HG03354 (cell line): ENCODE measurements around the gene CES5A.
"Not testable (repeated sequence)": the region's sequence is repeated elsewhere in the genome, so short reads cannot be mapped to it uniquely, and the experiment has no call there.

Source experiments
- ATAC-seq: cut with Tn5 transposase; IDR thresholded peaks from one replicate; pipeline ENCODE4 v1.9.1; 2021; ENCODE audit warnings: mild to moderate bottlenecking; ENCODE audit not compliant: unreplicated experiment, poor library complexity, severe bottlenecking

CES5A gene, protein sequence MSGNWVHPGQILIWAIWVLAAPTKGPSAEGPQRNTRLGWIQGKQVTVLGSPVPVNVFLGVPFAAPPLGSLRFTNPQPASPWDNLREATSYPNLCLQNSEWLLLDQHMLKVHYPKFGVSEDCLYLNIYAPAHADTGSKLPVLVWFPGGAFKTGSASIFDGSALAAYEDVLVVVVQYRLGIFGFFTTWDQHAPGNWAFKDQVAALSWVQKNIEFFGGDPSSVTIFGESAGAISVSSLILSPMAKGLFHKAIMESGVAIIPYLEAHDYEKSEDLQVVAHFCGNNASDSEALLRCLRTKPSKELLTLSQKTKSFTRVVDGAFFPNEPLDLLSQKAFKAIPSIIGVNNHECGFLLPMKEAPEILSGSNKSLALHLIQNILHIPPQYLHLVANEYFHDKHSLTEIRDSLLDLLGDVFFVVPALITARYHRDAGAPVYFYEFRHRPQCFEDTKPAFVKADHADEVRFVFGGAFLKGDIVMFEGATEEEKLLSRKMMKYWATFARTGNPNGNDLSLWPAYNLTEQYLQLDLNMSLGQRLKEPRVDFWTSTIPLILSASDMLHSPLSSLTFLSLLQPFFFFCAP

DNA sequence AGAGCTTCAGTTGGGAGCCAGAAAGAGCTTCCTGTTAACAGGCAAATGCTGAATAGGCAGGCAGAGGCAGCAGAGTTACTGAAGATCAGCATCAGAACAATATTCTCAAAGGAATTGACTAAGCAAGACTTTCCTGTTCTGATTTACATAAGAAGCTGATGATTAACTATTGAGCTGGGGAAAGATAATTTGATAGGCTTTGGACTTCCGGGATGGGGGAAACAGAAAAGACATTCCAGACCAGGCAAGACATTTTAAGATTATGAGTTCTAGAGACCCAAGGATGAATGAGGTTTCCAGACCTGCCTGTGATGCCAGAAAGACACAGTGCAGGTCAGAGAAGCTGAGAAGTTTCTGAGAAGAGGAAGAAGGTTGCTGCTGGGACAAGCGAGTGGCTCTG lies at the start of gene CES5A:
Gene CES5A, minus strand, starts transcription at position 101 of the 400 bp plus-strand sequence. CDS start 152 bp downstream, outside the sequence.
- no peak for ATAC-seq

DNA sequence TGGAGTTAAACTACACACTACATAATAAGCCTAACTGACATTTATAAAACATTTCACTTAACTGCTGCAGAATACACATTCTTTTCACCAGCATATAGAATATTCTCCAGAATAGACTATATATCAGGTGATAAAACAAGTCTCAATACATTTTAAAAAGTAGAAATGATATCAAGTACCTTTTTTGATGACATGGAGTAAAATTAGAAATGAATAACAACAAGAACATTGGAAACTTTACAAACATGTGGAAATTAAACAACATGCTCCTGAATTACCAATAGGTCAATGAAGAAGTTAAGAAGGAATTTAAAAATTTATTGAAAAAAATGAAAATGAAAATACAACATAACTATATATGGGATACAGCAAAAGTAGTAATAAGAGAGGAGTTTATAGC lies 47.5 kb upstream of the CES5A start:
- ATAC-seq, result no peak

DNA sequence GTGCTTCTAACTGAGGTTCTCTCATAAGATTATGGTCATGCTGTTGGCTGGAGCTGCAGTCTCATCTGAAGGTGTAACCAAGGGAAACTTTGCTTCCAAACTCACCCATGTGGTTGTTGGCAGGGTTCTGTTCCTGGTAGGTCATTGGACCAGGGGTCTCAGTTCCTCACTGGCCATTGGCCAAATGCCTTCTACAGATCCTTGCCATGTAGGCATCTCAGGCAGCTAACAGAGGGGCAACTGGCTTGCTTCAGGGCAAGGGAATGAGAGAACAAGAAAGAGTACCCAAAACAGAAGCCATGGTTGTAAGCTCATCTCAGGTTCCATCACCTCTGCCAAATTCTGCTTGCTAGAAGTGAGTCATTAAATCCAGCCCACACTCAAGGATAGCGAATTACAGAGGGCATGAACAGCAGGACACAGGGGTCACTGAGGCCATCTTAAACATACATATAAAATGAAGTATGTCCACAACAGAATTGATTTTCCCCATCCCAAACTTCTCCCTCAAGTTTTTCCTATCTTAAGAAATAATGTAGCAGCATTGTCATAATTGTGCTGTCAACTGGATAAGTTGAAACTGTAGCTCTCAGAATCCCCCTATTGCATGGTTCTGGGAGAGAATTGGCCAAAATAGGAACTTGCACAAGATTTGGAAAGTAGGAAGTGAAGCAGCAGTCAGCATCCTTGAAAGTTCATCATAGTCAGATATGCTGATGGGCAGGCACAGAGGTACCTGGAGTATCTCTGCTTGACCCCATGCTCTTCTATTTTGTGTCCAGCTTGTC lies 42.4 kb upstream of the CES5A start:
- no peak for ATAC-seq

DNA sequence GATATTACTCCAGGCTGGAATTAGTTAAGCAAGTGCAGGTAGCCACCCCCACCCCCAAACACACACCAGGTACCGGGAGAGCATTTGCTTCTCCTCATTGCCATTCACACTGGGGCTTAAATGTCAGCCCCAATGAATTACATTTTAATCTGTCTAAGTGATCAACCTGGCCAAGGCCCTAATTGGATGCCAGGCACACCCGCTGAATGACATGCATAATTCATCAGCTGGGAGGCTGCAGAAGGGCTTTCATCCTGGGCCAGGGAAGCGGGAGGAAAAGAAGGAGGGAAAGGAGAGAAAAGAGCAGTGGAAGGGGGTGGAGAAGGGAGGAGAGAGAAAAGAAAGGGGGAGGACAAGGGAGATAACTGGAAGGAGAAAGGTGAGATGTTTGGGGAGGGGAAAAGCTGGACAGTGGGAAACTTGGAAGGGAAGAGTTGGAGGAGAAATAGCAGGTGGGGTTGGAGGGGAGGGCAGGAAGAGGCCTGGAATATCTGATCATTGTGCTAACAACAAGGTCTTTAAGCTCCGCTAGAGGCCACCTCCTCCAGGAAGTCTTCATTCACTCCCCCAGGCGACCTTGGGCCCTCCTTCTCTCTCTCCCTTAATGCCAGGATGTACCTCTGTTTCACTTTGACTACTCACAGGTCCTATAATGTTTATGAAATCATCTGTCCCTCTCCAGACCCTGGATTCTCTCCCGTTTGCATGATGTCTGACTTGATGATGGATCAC lies 40.1 kb upstream of the CES5A start:
- no peak for ATAC-seq

DNA sequence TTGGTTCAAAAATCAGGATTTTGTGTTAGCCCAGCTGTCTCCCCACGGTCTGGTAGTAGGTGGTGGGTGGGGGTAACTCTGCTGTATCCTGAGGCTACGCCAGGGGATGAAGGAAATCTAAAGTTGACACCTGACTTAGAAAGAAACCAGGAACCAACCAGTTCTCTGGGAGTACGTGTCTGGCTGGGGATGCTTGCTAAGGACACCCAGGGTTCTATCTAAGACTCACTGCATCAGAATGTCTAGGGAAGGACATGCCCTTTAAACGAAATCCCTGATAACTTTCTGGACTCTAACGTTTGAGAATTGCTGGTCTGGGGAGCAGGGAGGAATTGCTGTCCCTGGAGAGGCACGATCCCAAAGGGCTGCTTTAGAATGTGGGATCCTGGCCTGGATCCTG lies 39.2 kb upstream of the CES5A start:
- no peak for ATAC-seq

DNA sequence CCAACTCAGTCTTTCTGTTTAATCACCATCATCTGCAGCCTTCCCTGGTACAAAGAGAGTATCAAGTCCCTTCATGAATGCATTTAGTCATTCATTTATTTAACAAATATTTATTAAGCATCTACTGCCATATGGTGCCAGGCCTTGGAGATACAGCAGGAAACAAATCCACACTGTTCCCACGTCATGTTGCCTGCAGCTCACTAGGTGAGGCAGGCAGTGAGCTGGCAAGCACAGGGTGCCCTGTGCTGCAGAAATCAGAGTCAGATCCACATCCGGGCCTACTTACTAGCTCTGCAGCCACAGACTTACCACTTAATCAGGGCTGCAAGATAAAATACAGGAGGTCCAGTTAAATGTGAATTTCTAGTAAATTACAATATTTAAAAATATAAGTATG lies 38.5 kb upstream of the CES5A start:
- ATAC-seq, result no peak

DNA sequence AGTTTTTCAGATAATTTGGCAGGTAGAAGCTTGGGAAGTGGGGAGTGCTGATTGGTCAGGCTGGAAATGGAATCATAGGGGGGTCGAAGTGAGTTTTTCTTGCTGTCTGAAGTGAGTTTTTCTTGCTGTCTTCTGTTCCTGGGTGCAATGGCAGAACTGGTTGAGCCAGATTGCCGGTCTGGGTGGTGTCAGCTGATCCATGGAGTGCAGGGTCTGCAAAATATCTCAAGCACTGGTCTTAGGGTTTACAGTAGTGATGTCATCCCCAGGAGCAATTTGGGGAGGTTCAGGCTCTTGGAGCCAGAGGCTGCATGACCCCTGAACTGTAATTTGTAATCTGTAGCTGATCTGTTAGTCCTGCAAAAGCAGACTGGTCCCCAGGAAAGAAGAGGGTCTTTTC lies 37.9 kb upstream of the CES5A start:
- ATAC-seq, result not testable (repeated sequence)

DNA sequence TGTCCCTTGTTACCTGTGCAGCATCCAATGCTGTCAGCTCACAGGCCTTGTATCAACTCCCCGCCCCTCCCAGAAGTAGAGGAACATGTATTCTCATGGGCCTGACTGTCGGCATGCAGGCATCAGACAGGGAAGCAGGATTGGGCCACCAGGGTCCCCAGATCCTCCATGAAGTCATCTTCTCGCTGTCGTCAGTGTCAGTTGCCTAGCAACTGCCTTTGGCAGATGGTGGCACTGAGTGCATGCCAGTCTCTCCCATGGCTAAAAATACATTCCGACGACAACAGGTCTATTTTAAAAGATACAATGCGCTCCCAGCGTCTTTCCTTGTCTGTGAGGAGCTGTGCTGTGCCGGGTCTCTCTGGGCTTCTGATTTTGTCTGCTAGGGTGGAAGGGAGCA lies 36.8 kb upstream of the CES5A start:
- ATAC-seq, result no peak

DNA sequence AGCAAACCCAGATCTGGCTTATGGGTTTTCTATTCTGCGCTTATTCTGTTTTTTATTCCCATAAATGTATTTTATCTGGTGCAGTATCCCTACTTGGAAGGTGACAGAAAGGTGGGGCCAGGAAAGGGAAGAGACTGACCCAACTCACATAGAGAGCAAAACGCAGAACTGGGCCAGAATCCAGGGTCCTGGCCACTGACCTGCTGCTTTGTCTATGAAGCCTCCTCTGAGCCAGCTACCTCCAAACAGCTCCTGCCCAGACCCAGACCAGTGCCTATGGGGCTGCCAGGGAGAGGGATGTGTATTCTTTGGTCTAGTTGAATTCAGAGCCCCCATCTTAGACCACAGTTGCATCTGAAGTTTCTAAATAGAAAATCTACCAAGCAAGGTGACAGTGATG lies 36.4 kb upstream of the CES5A start:
- no peak for ATAC-seq

DNA sequence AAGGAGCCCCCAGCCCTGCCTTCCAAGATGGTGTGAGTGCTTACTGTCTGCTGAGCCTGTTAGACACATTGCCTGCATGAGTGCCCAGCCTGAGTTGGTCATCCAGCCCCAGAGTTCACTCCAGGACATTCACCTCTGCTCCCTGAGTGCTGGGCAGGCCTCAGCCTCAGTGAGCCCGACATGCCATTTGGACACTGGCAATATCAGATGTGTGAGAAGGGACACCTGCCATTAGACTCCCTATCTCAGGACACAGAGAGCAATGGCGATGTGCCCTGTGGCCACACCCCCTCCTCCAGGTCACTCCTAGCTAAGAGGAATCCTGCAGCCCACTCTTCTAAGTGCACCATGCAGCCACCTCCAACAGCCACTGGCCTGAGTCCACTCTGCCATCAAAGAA lies 34.7 kb upstream of the CES5A start:
- no peak for ATAC-seq

DNA sequence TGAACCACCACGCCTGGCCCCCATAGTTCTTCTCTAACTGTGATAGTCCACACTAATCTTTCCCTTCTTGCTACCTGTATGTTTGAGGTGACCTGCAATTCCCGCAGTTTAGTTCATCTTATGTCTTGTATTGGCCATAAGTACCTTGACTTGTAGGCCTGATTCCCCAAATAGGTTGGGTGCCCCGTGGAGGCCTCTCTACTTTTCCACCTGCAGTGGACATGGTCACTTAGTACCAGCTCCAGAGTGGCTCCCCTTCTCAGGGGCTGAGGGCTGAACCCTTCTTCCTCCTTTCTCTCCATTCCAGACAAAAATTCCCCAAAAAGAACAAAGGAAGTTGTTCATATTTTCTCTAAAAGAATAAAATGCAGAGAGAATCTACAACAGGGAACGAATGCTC lies 33.5 kb upstream of the CES5A start:
- no peak for ATAC-seq

DNA sequence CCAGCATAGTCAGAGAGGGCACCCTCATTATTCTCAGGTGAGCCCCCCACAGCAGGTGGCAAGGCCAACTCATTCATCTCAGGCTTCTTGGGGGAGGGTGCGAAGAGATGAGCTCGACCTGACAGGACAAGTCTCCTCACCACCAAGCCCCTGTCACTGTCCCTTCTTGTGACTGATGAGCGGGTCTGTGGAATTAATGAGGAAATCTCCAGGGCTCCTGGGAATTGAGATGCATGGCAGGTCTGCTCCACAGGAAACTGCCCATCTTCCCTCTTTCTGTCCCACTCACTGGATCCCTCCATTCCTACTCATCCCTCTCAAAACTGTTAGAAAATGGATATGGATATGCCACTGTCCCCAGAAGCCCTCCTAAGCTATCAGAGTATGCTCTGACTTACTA lies 32.5 kb upstream of the CES5A start:
- no peak for ATAC-seq

DNA sequence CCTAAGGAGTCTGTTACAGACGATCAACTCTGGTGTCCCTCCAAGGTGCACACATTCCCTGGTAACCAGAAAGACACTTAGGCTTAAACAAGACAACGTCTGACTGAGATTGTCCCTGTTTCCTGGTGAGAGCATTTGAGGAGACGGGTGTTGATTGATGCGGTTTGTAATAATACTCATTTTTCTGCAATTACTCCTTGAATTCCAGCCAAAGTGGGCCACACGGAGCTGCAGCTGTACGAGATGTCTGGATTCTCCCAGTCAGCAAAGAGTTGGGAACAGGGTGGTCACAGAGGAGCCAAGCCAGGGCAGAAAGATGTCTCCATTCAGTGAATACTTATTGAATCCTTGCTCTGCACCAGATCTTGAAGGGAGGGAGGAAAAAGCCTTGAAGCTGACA lies 30.9 kb upstream of the CES5A start:
- no peak for ATAC-seq

DNA sequence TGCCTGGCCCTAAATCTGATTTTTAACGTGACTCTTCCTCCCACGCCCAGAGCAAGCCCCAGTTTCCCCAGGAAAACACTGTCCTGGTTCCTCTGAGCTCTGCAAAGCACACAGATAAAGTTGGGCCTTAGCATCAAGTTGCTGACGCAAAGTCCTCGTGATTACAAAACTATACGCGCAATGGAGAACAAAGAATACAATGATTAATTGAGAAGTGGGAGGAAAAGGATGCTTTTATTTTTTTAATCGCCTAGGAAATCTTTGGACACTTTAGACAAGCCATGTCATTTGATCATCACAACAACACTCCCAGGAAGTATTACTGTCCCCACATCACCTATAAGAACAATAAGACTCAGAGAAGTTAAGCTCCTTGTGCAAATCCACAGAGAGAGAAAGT lies 30.5 kb upstream of the CES5A start:
- no peak for ATAC-seq

DNA sequence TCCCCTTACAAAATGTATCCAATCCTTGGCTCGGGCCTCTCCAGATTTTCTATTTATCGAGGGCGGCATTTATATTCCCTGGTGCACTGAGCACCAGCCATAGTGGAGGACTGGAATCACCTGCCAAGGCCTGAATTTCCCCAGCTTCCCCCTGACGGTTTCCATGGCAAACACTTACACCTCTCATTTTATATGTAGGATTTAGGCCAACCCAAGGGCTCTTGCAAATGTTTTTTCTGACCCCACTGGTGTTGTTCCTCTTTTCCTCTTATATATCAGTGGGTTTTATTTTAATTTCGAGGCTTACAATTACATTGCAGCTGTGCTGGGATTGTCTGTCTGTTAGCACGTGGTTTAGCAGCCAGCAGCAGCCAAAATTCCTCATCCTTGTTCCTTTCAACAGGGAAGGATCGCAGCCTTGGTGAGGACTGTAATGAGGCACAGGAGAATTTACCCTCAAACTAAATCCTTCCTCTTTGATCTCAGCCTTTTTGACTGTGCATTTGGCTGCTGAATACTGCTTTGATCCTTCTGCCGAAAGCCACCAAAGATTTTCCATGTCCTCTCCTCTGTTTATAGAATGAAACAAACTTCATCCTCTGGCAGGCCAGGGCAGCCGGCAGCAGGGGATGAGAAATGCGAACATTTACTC lies 26.5 kb upstream of the CES5A start:
- ATAC-seq, result no peak

DNA sequence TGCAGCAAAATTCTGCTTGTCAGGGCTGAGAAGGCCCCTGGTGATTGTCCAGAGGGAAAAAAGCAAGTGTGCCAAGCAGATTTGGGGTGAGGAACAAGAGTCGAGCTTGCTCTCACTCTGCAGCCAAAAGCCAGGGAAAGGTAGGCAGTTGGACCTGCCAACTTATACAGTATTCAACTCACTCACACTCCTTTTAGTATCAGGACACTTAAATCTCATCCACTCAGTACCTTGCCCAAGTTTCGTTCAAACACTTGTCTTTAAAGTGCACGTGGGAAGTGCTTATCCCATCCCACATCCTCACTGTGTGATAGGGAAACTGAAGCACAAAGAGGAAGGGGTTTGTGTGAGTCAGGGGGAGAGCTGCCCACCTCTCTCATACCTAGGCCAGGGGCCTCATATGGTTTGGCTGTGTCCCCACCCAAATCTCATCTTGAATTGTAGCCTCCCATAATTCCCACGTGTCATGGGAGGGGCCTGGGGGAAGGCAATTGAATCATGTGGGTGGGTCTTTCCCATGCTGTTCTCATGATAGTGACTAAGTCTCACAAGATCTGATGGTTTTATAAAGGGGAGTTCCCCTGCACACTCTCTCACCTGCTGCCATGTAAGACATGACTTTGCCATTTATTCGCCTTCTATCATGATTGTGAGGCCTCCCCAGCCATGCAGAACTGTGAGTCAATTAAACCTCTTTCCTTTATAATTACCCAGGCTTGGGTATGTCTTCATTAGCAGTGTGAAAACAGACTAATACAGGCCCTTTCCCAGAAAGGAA lies 25.6 kb upstream of the CES5A start:
- no peak for ATAC-seq

DNA sequence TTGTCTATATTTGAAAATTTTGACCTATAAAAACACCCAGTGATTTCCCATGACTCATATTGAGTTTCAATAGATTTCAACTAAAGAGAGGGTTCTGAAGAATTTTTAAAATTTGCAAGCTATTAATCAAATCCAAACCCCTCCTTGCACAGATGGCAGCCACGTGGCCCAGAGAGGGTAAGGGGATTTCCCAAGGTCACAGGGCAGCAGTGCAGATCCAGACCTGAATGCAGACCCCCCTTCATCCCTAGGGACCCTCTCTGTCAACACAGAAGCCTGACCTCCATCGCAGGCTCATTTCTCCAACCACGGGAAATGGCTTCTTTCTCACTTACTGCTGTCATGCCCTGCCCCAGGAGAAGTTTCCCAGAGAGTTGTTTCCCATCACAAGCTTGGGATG lies 24.7 kb upstream of the CES5A start:
- no peak for ATAC-seq

DNA sequence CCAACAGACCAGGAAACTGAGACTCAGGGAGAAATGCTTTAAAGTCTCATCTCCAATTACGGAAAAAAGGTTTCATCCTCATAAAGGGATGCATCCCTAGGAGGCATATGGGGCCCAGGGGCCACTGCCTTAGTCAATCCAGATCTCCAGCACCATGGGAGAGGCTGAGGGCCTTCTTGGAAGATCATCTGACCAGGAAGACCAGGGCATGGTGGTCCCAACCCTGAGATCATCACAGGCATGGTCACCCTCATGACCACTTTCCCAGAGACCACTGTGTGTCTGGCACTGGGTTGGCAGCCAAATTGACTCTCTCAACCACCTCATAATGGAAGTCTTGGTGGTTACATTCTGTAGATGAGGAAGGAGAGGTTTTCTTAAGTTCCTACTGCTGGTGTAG lies 23.4 kb upstream of the CES5A start:
- no peak for ATAC-seq

DNA sequence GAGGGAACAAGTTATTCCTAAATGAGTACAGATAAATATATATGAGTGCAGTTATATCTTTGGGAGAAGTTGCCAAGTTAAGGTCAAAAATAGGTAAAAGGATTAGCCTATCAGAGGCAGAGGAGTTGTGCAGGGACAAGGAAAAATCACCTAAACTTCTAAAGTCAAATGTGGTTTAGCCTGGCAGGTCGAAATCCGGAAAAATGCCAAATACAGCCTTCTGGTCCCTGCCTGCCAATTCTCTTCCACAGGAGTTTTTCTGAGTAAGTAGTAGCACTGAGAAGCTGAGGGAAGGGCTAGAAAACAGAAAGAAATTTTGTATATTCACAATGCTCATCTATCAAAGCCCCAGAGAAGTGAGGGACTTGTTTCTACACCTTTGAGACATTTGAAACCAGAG lies 17.6 kb upstream of the CES5A start:
- ATAC-seq, result no peak
